Camera-type eye (tissue), 1 donor: ENCODE results near the gene VSIG10L. TPM values are rescaled to one million over a fixed set of nuclear protein-coding genes. Genes with fewer than 3 reads are reported as not detected.

Experiments used
- total RNA-seq: library from RNA; depleted of rRNA; stranded (reverse); fragments of >200 nt; gene quantifications from one replicate; pipeline ENCODE4 v1.2.3, GENCODE V29; 2014

VSIG10L gene
- 2.5 TPM for total RNA-seq

GRCh38 chr19:51341976-51342580 is at the start of gene VSIG10L:
Gene VSIG10L (minus strand): TSS chr19:51342139. CDS start chr19:51342124, 15 bp downstream.

GRCh38 chr19:51387924-51388389 is 46.0 kb upstream of the VSIG10L start, which contains the start of gene LIM2:
Gene LIM2 (minus strand): TSS chr19:51387974. CDS start chr19:51387443, 531 bp downstream.

GRCh38 chr19:51372649-51373504 is 30.9 kb upstream of the VSIG10L start, which contains the start of gene NKG7:
Gene NKG7 (minus strand): TSS chr19:51372654. CDS start chr19:51372535, 119 bp downstream.

GRCh38 chr19:51368366-51369282 is 26.7 kb upstream of the VSIG10L start, which contains the start of gene CLDND2:
Gene CLDND2 (minus strand): TSS chr19:51369003. CDS start chr19:51368577, 426 bp downstream.

GRCh38 chr19:51365965-51366388 is 24.0 kb upstream of the VSIG10L start, which contains the start of gene ETFB:
Gene ETFB (minus strand): TSS chr19:51366388. CDS start chr19:51366326, 62 bp downstream.

GRCh38 chr19:51311351-51312257 is 30.3 kb downstream of the VSIG10L start, which contains the start of gene IGLON5:
Gene IGLON5 (plus strand): TSS chr19:51311644. CDS start chr19:51311848, 204 bp downstream.

Other genes starting within 250 kb of the VSIG10L start
- gene CTU1, start 233.7 kb downstream of the VSIG10L start, total RNA-seq: 4.0 TPM
- 0.99 TPM for gene SIGLEC9, start 217.2 kb downstream of the VSIG10L start, total RNA-seq
- gene SIGLEC7, start 199.8 kb downstream of the VSIG10L start, total RNA-seq: 1.2 TPM
- gene CD33, start 117.1 kb downstream of the VSIG10L start, total RNA-seq: 1.7 TPM
- gene SIGLECL1, start 91.1 kb downstream of the VSIG10L start, total RNA-seq: not detected
- 10.9 TPM for gene IGLON5, start 30.5 kb downstream of the VSIG10L start, total RNA-seq
- 37.9 TPM for gene ETFB, start 24.2 kb upstream of the VSIG10L start, total RNA-seq
- not detected for gene CLDND2, start 26.9 kb upstream of the VSIG10L start, total RNA-seq
- gene NKG7, start 30.5 kb upstream of the VSIG10L start, total RNA-seq: 1.1 TPM
- 168 TPM for gene LIM2, start 45.8 kb upstream of the VSIG10L start, total RNA-seq
- gene C19orf84, start 48.5 kb upstream of the VSIG10L start, total RNA-seq: not detected
- gene SIGLEC10, start 75.5 kb upstream of the VSIG10L start, total RNA-seq: 0.77 TPM
- not detected for gene SIGLEC8, start 116.3 kb upstream of the VSIG10L start, total RNA-seq
- not detected for gene CEACAM18, start 136.4 kb upstream of the VSIG10L start, total RNA-seq
- not detected for gene SIGLEC12, start 159.7 kb upstream of the VSIG10L start, total RNA-seq
- gene SIGLEC6, start 189.5 kb upstream of the VSIG10L start, total RNA-seq: 0.82 TPM
- 15.7 TPM for gene ZNF175, start 229.1 kb upstream of the VSIG10L start, total RNA-seq